HCT116 (cell line): ENCODE measurements around the gene QRICH2. TPM values are rescaled to one million over a fixed set of nuclear protein-coding genes. Genes with fewer than 3 reads are reported as not detected.

ENCODE experiments used
- ATAC-seq: fragments of 200-7000 bp; cut with Tn5 transposase; 2 replicates; pipeline ENCODE4 v1.9.1; 2020; ENCODE audit warnings: mild to moderate bottlenecking, moderate library complexity
- BruUV-seq: library from RNA; stranded (reverse); fragments of 400-500 nt; replicated peaks from 2 replicates; lab custom pipeline; 2021; lab: Mats Ljungman, UMichigan
- CTCF ChIA-PET: fragments of 300-600 bp; sonication (Branson Sonifier 250); formaldehyde crosslinking; loops from one replicate; lab custom pipeline; 2021; ENCODE audit warnings: antibody characterized with exemption; lab: Charles Lee
- POLR2A ChIA-PET: fragments of 300-600, 350-600 bp; sonication (Branson Sonifier 250); formaldehyde crosslinking; loops from one replicate; lab custom pipeline; 2021; ENCODE audit warnings: antibody characterized with exemption; lab: Charles Lee
- RAD21 ChIA-PET, 2 experiments: fragments of 300-600 bp; sonication (Branson Sonifier 250); formaldehyde crosslinking; loops; one replicate each; lab custom pipeline; 2023; ENCODE audit warnings: low total read pairs in 2 of 2; ENCODE audit not compliant: uncharacterized antibody in 2 of 2, unreplicated experiment in 2 of 2, low non-redundant PET in 1 of 2; lab: Charles Lee
- DNase-seq: peaks from one replicate; pipeline ENCODE4 v3.0.0-alpha.2; 2010; ENCODE audit warnings: low read depth, low spot score
- H2AFZ ChIP-seq: fragments of 200-600 bp; shearing (Covaris generic), sonication (generic); 2 replicates; pipeline ENCODE4 v1.6.1; 2017; ENCODE audit warnings: low read depth, mixed run types, mixed read lengths, antibody characterized with exemption, low read length; ENCODE audit not compliant: poor library complexity, severe bottlenecking
- H3K27ac ChIP-seq: 2 replicates; pipeline ENCODE4 v1.5.1; 2012; ENCODE audit warnings: low read depth, low read length
- H3K27me3 ChIP-seq: fragments of 200-600 bp; sonication (generic); 2 replicates; pipeline ENCODE4 v1.6.1; 2016; ENCODE audit warnings: mixed run types, low read length, mixed read lengths; ENCODE audit not compliant: insufficient read depth
- H3K36me3 ChIP-seq, 2 experiments: fragments of 200-500 bp in 1 of 2; fragments of 200-600 bp in 1 of 2; sonication (Bioruptor generic) in 1 of 2; sonication (generic) in 1 of 2; 2 replicates each; pipeline versions ENCODE4 v1.5.1 to v1.6.1; 2014 to 2016; ENCODE audit warnings: low read length in 2 of 2, inconsistent platforms in 1 of 2, mixed read lengths in 1 of 2, mixed run types in 1 of 2; ENCODE audit not compliant: insufficient read depth in 2 of 2, control insufficient read depth in 1 of 2
- H3K4me1 ChIP-seq, 2 experiments: fragments of 200-600 bp in 1 of 2; sonication (generic) in 1 of 2; 2 replicates each; pipeline versions ENCODE4 v1.5.1 to v1.6.1; 2012 to 2017; ENCODE audit warnings: low read length in 2 of 2, inconsistent platforms in 1 of 2, mild to moderate bottlenecking in 1 of 2, mixed read lengths in 1 of 2, mixed run types in 1 of 2, moderate library complexity in 1 of 2; ENCODE audit not compliant: insufficient read depth in 2 of 2, control insufficient read depth in 1 of 2
- H3K4me2 ChIP-seq: fragments of 200-600 bp; sonication (generic); 2 replicates; pipeline ENCODE4 v1.6.1; 2017; ENCODE audit warnings: mixed run types, low read length, mixed read lengths
- H3K4me3 ChIP-seq, 2 experiments: fragments of 200-600 bp in 1 of 2; sonication (generic) in 1 of 2; replicated peaks in 1 of 2; 2 replicates each; pipeline ENCODE4 v1.5.1; 2011 to 2016; ENCODE audit warnings: low read length in 2 of 2, control low read depth in 1 of 2, low read depth in 1 of 2, mild to moderate bottlenecking in 1 of 2, mixed read lengths in 1 of 2, mixed run types in 1 of 2
- H3K79me2 ChIP-seq: fragments of 200-600 bp; sonication (generic); 2 replicates; pipeline ENCODE4 v1.6.1; 2017; ENCODE audit warnings: mild to moderate bottlenecking, mixed run types, low read length, moderate library complexity, mixed read lengths; ENCODE audit not compliant: insufficient read depth
- H3K9ac ChIP-seq: fragments of 200-600 bp; sonication (generic); 2 replicates; pipeline ENCODE4 v1.6.1; 2016; ENCODE audit warnings: low read length, mixed read lengths
- H3K9me2 ChIP-seq: fragments of 200-600 bp; sonication (generic), shearing (Covaris generic); 2 replicates; pipeline ENCODE4 v1.6.1; 2017; ENCODE audit warnings: mixed run types, mild to moderate bottlenecking, moderate library complexity; ENCODE audit not compliant: insufficient read depth
- H3K9me3 ChIP-seq, 2 experiments: fragments of 200-500 bp in 1 of 2; fragments of 200-600 bp in 1 of 2; sonication (Bioruptor generic) in 1 of 2; sonication (generic) in 1 of 2; 2 replicates each; pipeline ENCODE4 v1.6.1; 2014 to 2017; ENCODE audit warnings: low read length in 2 of 2, mixed read lengths in 2 of 2, inconsistent platforms in 1 of 2, low read depth in 1 of 2, mild to moderate bottlenecking in 1 of 2, mixed run types in 1 of 2, moderate library complexity in 1 of 2; ENCODE audit not compliant: control insufficient read depth in 1 of 2, insufficient read depth in 1 of 2
- H4K20me1 ChIP-seq: fragments of 200-600 bp; sonication (generic), shearing (Covaris generic); 2 replicates; pipeline ENCODE4 v1.6.1; 2017; ENCODE audit warnings: mixed run types, mild to moderate bottlenecking, moderate library complexity; ENCODE audit not compliant: insufficient read depth
- CTCF ChIP-seq, 3 experiments: fragments of 200-600 bp in 1 of 3; sonication (generic) in 1 of 3; IDR thresholded peaks in 2 of 3; conservative IDR thresholded peaks in 1 of 3; 2 replicates each; pipeline ENCODE4 v1.5.1; 2012 to 2017; ENCODE audit warnings: low read depth in 2 of 3, low read length in 2 of 3, antibody characterized with exemption in 1 of 3, borderline replicate concordance in 1 of 3, control low read depth in 1 of 3, mild to moderate bottlenecking in 1 of 3, mixed read lengths in 1 of 3, mixed run types in 1 of 3, moderate library complexity in 1 of 3; ENCODE audit not compliant: insufficient read depth in 1 of 3
- FOSL1 ChIP-seq: IDR thresholded peaks from 2 replicates; pipeline ENCODE4 v1.6.1; 2012; ENCODE audit warnings: low read depth
- JUND ChIP-seq: IDR thresholded peaks from 2 replicates; pipeline ENCODE4 v1.6.1; 2012
- SP1 ChIP-seq: IDR thresholded peaks from 2 replicates; pipeline ENCODE4 v1.6.1; 2012; ENCODE audit warnings: low read depth
- TCF7L2 ChIP-seq: IDR thresholded peaks from 2 replicates; pipeline ENCODE4 v1.7.0; 2011; ENCODE audit warnings: borderline replicate concordance, inconsistent platforms; ENCODE audit not compliant: insufficient read depth, insufficient read length; ENCODE audit errors: extremely low read depth
- ZFX ChIP-seq: fragments of 450-650 bp; IDR thresholded peaks from 2 replicates; pipeline ENCODE4 v1.6.1; 2017
- intact Hi-C: fragments of 100-400 bp; cut with micrococcal nuclease; formaldehyde crosslinking; loops from 2 replicates; pipeline ENCODE4 v1.10.0; 2022
- total RNA-seq: library from RNA; stranded (reverse); gene quantifications from one replicate; pipeline ENCODE4 v1.2.1, GENCODE V29; 2021; ENCODE audit not compliant: unreplicated experiment
- TF ChIP-seq, protein P1 (sequence below): IDR thresholded peaks from 2 replicates; pipeline ENCODE4 v1.6.1; 2011; ENCODE audit warnings: mild to moderate bottlenecking, low read length, moderate library complexity; ENCODE audit not compliant: insufficient replicate concordance; ENCODE audit errors: extremely low read depth
- TF ChIP-seq, protein P2 (sequence below): IDR thresholded peaks from 2 replicates; pipeline ENCODE4 v1.6.1; 2012; ENCODE audit warnings: low read depth
- TF ChIP-seq, protein P3 (sequence below): IDR thresholded peaks from 2 replicates; pipeline ENCODE4 v1.6.1; 2012

Gene QRICH2
- total RNA-seq, 1 experiment from 2014 or later, result 4.9 TPM

- Histone ChIP-seq H3K79me2 (no peaks in the 10 kb centered on the region), H3K9ac (no peak overlapping the region), H3K9me2 (no peaks in the 10 kb centered on the region), H2AFZ (no peak overlapping the region), H3K9me3 (no peaks in the 10 kb centered on the region)
- ChIA-PET RAD21 (no interaction called here), POLR2A (no interaction called here)
- ATAC-seq (no peak), DNase-seq (no peak)
- TF ChIP-seq FOSL1 (no peak), SP1 (no peak), TCF7L2 (no peak), ZFX (no peak), CTCF (IDR thresholded peaks at IDR 0.05 in 2 of 3, conservative IDR thresholded peaks at IDR 0.05 in 1 of 3; ENCODE audit: borderline replicate concordance in 1 of 3, insufficient read depth in 1 of 3, low read depth in 2 of 3, low read length in 2 of 3) (no peak), JUND (no peak)
- TF ChIP-seq, protein P1, sequence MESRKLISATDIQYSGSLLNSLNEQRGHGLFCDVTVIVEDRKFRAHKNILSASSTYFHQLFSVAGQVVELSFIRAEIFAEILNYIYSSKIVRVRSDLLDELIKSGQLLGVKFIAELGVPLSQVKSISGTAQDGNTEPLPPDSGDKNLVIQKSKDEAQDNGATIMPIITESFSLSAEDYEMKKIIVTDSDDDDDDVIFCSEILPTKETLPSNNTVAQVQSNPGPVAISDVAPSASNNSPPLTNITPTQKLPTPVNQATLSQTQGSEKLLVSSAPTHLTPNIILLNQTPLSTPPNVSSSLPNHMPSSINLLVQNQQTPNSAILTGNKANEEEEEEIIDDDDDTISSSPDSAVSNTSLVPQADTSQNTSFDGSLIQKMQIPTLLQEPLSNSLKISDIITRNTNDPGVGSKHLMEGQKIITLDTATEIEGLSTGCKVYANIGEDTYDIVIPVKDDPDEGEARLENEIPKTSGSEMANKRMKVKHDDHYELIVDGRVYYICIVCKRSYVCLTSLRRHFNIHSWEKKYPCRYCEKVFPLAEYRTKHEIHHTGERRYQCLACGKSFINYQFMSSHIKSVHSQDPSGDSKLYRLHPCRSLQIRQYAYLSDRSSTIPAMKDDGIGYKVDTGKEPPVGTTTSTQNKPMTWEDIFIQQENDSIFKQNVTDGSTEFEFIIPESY, result no peak
- TF ChIP-seq, protein P2, sequence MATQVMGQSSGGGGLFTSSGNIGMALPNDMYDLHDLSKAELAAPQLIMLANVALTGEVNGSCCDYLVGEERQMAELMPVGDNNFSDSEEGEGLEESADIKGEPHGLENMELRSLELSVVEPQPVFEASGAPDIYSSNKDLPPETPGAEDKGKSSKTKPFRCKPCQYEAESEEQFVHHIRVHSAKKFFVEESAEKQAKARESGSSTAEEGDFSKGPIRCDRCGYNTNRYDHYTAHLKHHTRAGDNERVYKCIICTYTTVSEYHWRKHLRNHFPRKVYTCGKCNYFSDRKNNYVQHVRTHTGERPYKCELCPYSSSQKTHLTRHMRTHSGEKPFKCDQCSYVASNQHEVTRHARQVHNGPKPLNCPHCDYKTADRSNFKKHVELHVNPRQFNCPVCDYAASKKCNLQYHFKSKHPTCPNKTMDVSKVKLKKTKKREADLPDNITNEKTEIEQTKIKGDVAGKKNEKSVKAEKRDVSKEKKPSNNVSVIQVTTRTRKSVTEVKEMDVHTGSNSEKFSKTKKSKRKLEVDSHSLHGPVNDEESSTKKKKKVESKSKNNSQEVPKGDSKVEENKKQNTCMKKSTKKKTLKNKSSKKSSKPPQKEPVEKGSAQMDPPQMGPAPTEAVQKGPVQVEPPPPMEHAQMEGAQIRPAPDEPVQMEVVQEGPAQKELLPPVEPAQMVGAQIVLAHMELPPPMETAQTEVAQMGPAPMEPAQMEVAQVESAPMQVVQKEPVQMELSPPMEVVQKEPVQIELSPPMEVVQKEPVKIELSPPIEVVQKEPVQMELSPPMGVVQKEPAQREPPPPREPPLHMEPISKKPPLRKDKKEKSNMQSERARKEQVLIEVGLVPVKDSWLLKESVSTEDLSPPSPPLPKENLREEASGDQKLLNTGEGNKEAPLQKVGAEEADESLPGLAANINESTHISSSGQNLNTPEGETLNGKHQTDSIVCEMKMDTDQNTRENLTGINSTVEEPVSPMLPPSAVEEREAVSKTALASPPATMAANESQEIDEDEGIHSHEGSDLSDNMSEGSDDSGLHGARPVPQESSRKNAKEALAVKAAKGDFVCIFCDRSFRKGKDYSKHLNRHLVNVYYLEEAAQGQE, result no peak
- TF ChIP-seq, protein P3, sequence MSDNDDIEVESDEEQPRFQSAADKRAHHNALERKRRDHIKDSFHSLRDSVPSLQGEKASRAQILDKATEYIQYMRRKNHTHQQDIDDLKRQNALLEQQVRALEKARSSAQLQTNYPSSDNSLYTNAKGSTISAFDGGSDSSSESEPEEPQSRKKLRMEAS, result no peak
- TF ChIP-seq, all 23 proteins: peak for 0
- H3K4me1 ChIP-seq, result peaks cover 0 to 15% of the 10 kb centered on the region in 2 experiments; a peak in 2 of 4 replicates
- intact Hi-C loops, result loop anchor here (2.0 to 5.0 kb wide), 2 partner anchors 250 to 263 kb away; partner anchors contain the start of gene EVPL
- H3K27me3 ChIP-seq, result no peaks in the 10 kb centered on the region
- H3K4me3 ChIP-seq, result no peak overlapping the region
- H4K20me1 ChIP-seq, result no peaks in the 10 kb centered on the region
- no peaks in the 10 kb centered on the region for H3K36me3 ChIP-seq
- no TSS peak for BruUV-seq
- CTCF ChIA-PET, result interaction anchor here (2.4 to 5.1 kb wide), 3 partner anchors 14 to 263 kb away, joined by 22 to 132 read pairs (median 34); partner anchors contain the start of gene UBALD2
- H3K27ac ChIP-seq, result peak overlapping the region; percentile 5; the same call in 1 of the 2 replicates
- H3K4me2 ChIP-seq, result no peak overlapping the region
Observed at GRCh38 chr17:76277300-76278267, 30.5 kb downstream of the QRICH2 start.
